ENCODE data around the gene SLC26A5. TPM values are rescaled to one million over a fixed set of nuclear protein-coding genes. Genes with fewer than 3 reads are reported as not detected.

The SLC26A5 gene
- total and polyA plus RNA-seq, 2 donors (not counting 3 experiments of a cell fraction or from before 2014, with no cell fraction given), result not detected

DNA sequence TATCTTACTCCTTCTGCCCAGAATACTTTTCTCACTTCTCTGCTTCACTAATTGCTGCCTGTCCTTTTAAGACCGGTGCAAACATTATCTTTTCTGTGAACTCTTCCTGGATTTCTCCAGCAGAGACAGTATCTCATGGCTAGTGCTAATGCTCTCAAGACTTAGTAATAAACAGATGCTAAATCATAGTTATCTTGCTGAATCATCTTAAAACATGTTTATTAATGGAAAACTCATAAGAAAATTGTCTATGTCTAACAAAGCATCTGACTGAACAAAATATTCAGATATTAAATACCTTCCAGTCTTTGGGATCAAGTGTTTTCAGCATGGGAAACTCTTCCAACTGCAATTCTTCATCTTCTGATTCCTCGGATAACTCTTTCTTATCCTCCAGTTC lies 104.5 kb downstream of the SLC26A5 start:
- no peak overlapping the region for H3K4me2 ChIP-seq (ENCODE audit: insufficient read depth, low read length)
- H3K79me2 ChIP-seq (ENCODE audit: control insufficient read depth, insufficient read depth, low read length), result peaks cover 75% of the 10 kb centered on the region
- intact Hi-C loops (cut with micrococcal nuclease), result loop anchor here (5.0 kb wide), 1 partner anchor 594 kb away; the partner anchor contains the start of gene FAM185A

More for the DNA sequence above, 104.5 kb downstream of the SLC26A5 start:
- H3K36me3 ChIP-seq (ENCODE audit: control insufficient read depth in 2 of 2, extremely low read depth in 1 of 2, insufficient read depth in 2 of 2, low read length in 2 of 2), result peaks cover 13 to 25% of the 10 kb centered on the region in 2 experiments
- dilution Hi-C loops (cut with MboI; ENCODE audit: extremely low pct_ligation_motif_present, low sequenced_read_pairs), result no loop called here
- H3K4me3 ChIP-seq (replicated peaks in 1 of 3; ENCODE audit: insufficient read depth in 1 of 3, low read depth in 1 of 3, low read length in 3 of 3), result no peak overlapping the region
- H3K27ac ChIP-seq (ENCODE audit: insufficient read depth, low read depth, low read length), result no peak overlapping the region
- no peaks in the 10 kb centered on the region for H4K20me1 ChIP-seq (replicated peaks; ENCODE audit: control insufficient read depth, extremely low read depth, insufficient read depth, low read length)
- no peak for DNase-seq (ENCODE audit: low read depth, low spot score)
- no peak overlapping the region for H3K9ac ChIP-seq (replicated peaks; ENCODE audit: extremely low read depth, insufficient read depth, low read length)
- H3K9me3 ChIP-seq (replicated peaks; ENCODE audit: control insufficient read depth, insufficient read depth, low read length), result no peaks in the 10 kb centered on the region
- H3K27me3 ChIP-seq (ENCODE audit: control insufficient read depth in 2 of 2, insufficient read depth in 2 of 2, low read length in 2 of 2), result no peaks in the 10 kb centered on the region
- FAIRE-seq, result no peak
- TF ChIP-seq MYC (IDR thresholded peaks at IDR 0.05; ENCODE audit: low read depth, low read length) (no peak), GATA2 (IDR thresholded peaks at IDR 0.05; ENCODE audit: insufficient read depth, insufficient read length, low read depth, low read length) (no peak), JUN (IDR thresholded peaks at IDR 0.05; ENCODE audit: borderline replicate concordance, insufficient read depth, insufficient read length, low read depth) (no peak), EZH2 (IDR thresholded peaks at IDR 0.05; ENCODE audit: borderline replicate concordance, low read depth, low read length, severe bottlenecking) (no peak), POLR2AphosphoS5 (IDR thresholded peaks at IDR 0.05; ENCODE audit: insufficient read depth, low read depth, low read length) (no peak), FOS (IDR thresholded peaks at IDR 0.05; ENCODE audit: borderline replicate concordance, insufficient read depth, low read length) (no peak), POLR2A (IDR thresholded peaks at IDR 0.05; ENCODE audit: low read depth, low read length) (no peak)
- TF ChIP-seq, protein P1, sequence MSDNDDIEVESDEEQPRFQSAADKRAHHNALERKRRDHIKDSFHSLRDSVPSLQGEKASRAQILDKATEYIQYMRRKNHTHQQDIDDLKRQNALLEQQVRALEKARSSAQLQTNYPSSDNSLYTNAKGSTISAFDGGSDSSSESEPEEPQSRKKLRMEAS (IDR thresholded peaks at IDR 0.05; ENCODE audit: insufficient read depth, insufficient read length), result no peak
- TF ChIP-seq, protein P2, sequence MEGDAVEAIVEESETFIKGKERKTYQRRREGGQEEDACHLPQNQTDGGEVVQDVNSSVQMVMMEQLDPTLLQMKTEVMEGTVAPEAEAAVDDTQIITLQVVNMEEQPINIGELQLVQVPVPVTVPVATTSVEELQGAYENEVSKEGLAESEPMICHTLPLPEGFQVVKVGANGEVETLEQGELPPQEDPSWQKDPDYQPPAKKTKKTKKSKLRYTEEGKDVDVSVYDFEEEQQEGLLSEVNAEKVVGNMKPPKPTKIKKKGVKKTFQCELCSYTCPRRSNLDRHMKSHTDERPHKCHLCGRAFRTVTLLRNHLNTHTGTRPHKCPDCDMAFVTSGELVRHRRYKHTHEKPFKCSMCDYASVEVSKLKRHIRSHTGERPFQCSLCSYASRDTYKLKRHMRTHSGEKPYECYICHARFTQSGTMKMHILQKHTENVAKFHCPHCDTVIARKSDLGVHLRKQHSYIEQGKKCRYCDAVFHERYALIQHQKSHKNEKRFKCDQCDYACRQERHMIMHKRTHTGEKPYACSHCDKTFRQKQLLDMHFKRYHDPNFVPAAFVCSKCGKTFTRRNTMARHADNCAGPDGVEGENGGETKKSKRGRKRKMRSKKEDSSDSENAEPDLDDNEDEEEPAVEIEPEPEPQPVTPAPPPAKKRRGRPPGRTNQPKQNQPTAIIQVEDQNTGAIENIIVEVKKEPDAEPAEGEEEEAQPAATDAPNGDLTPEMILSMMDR (IDR thresholded peaks at IDR 0.05; ENCODE audit: extremely low read depth in 1 of 2, insufficient read depth in 1 of 2, low read depth in 1 of 2, low read length in 2 of 2), result no peak
- no peak overlapping the region for H2AFZ ChIP-seq (ENCODE audit: low read depth, low read length)
- H3K4me1 ChIP-seq (ENCODE audit: control insufficient read depth, extremely low read depth, insufficient read depth, low read length), result peaks cover 13% of the 10 kb centered on the region
- BruUV-seq (replicated peaks), result no TSS peak
- ChIA-PET CTCF (no interaction called here), POLR2A (no interaction called here)
- H3K9me1 ChIP-seq (replicated peaks; ENCODE audit: control insufficient read depth, extremely low read depth, insufficient read depth, low read length), result no peaks in the 10 kb centered on the region
